DND-41 (cell line): ENCODE data around the gene YEATS2.

Source experiments
- ATAC-seq: fragments of 200-7000 bp; cut with Tn5 transposase; 3 replicates; pipeline ENCODE4 v1.9.1; 2021; ENCODE audit warnings: low read depth; ENCODE audit not compliant: insufficient read depth
- DNase-seq: peaks from one replicate; pipeline ENCODE4 v3.0.0-alpha.2; 2020
- H2AFZ ChIP-seq: 2 replicates; pipeline ENCODE4 v1.6.0; 2012; ENCODE audit warnings: low read depth, low read length
- H3K27ac ChIP-seq: 2 replicates; pipeline ENCODE4 v1.5.1; 2012; ENCODE audit warnings: low read length, inconsistent platforms
- H3K27me3 ChIP-seq: fragments of 200-600 bp; sonication (generic); 2 replicates; pipeline ENCODE4 v1.6.0; 2012; ENCODE audit warnings: low read length, mild to moderate bottlenecking, inconsistent platforms; ENCODE audit not compliant: insufficient read depth, poor library complexity
- H3K36me3 ChIP-seq: 2 replicates; pipeline ENCODE4 v1.5.1; 2012; ENCODE audit warnings: low read length, inconsistent platforms; ENCODE audit not compliant: insufficient read depth
- H3K4me1 ChIP-seq: 2 replicates; pipeline ENCODE4 v1.5.1; 2012; ENCODE audit warnings: mild to moderate bottlenecking, low read length; ENCODE audit not compliant: insufficient read depth
- H3K4me2 ChIP-seq: 2 replicates; pipeline ENCODE4 v1.6.0; 2012; ENCODE audit warnings: mild to moderate bottlenecking, moderate library complexity, low read length, inconsistent platforms; ENCODE audit not compliant: insufficient read depth
- H3K4me3 ChIP-seq, 2 experiments: fragments of 200-600 bp in 1 of 2; shearing (Covaris generic) in 1 of 2; 2 replicates each; pipeline ENCODE4 v1.5.1; 2012 to 2016; ENCODE audit warnings: inconsistent platforms in 2 of 2, low read length in 2 of 2, mild to moderate bottlenecking in 2 of 2, low read depth in 1 of 2, moderate library complexity in 1 of 2
- H3K79me2 ChIP-seq: 2 replicates; pipeline ENCODE4 v1.6.0; 2012; ENCODE audit warnings: low read length, inconsistent platforms; ENCODE audit not compliant: insufficient read depth
- H3K9ac ChIP-seq: 2 replicates; pipeline ENCODE4 v1.6.0; 2012; ENCODE audit warnings: low read depth, mild to moderate bottlenecking, inconsistent platforms, low read length, moderate library complexity
- H3K9me3 ChIP-seq: 2 replicates; pipeline ENCODE4 v1.5.1; 2012; ENCODE audit warnings: low read length, moderate library complexity, mild to moderate bottlenecking, inconsistent platforms; ENCODE audit not compliant: insufficient read depth, severe bottlenecking
- H4K20me1 ChIP-seq: 2 replicates; pipeline ENCODE4 v1.6.0; 2012; ENCODE audit warnings: low read length; ENCODE audit not compliant: insufficient read depth
- EZH2 ChIP-seq: IDR thresholded peaks from 3 replicates; pipeline ENCODE4 v1.6.1; 2012; ENCODE audit warnings: borderline replicate concordance, low read depth, mild to moderate bottlenecking, moderate library complexity, low read length, inconsistent platforms; ENCODE audit not compliant: severe bottlenecking
- TF ChIP-seq, protein P1 (sequence below): IDR thresholded peaks from 2 replicates; pipeline ENCODE4 v1.5.1; 2012; ENCODE audit warnings: borderline replicate concordance, low read length, moderate library complexity, mild to moderate bottlenecking; ENCODE audit not compliant: poor library complexity, severe bottlenecking; ENCODE audit errors: extremely low read depth

Gene YEATS2

DNA sequence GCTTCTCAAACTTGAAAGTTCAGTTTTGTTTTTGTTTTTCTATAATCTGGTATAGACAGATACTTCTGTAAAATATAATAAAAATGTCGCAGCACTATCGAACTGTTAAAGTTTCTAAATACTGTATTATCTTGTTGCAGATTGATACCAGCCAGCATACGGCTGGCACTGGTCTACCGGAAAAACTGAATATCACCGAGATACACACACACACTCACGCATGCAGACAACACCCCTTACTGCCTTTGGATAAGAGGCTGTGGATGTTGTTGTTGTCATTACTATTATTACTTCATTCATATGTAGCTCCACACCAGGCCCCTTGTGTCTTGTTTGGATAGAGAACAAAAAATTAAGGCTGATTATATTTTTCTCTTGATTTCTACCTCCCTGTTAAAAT lies 95.4 kb downstream of the YEATS2 start:
- Histone ChIP-seq H3K27me3 (no peaks in the 10 kb centered on the region), H3K9me3 (no peaks in the 10 kb centered on the region), H3K79me2 (no peaks in the 10 kb centered on the region), H3K4me1 (no peaks in the 10 kb centered on the region), H4K20me1 (peaks cover 6% of the 10 kb centered on the region; the same call in 1 of the 2 replicates), H2AFZ (no peak overlapping the region), H3K4me3 (no peak overlapping the region), H3K27ac (no peak overlapping the region), H3K4me2 (no peak overlapping the region), H3K9ac (no peak overlapping the region), H3K36me3 (peaks cover 89% of the 10 kb centered on the region)
- no peak for DNase-seq
- ATAC-seq = no peak
- TF ChIP-seq, protein P1, sequence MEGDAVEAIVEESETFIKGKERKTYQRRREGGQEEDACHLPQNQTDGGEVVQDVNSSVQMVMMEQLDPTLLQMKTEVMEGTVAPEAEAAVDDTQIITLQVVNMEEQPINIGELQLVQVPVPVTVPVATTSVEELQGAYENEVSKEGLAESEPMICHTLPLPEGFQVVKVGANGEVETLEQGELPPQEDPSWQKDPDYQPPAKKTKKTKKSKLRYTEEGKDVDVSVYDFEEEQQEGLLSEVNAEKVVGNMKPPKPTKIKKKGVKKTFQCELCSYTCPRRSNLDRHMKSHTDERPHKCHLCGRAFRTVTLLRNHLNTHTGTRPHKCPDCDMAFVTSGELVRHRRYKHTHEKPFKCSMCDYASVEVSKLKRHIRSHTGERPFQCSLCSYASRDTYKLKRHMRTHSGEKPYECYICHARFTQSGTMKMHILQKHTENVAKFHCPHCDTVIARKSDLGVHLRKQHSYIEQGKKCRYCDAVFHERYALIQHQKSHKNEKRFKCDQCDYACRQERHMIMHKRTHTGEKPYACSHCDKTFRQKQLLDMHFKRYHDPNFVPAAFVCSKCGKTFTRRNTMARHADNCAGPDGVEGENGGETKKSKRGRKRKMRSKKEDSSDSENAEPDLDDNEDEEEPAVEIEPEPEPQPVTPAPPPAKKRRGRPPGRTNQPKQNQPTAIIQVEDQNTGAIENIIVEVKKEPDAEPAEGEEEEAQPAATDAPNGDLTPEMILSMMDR = no peak
- TF ChIP-seq EZH2 = no peak

DNA sequence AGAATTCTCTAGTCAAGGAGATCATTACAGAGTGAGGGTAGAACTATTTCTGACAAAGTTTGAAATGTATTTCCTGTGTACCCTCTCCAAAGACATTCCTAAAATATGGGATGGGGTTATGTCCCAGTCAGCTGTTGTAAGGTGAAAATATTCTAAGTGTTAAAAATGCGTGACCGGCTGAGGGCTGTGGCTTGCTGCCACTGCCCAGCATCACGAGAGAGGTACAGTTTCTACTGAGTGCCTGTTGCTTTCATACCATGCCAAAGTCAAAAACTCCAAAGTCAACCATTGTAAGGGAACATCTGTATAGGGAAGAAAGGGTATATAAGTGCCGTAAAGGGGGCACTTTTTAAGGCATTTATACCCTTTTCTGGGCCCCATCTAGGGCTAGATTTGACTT lies 96.9 kb downstream of the YEATS2 start:
- H3K9me3 ChIP-seq = no peaks in the 10 kb centered on the region
- no peak overlapping the region for H3K27ac ChIP-seq
- no peak overlapping the region for H3K9ac ChIP-seq
- peaks cover 92% of the 10 kb centered on the region for H3K36me3 ChIP-seq
- no peaks in the 10 kb centered on the region for H3K27me3 ChIP-seq
- ATAC-seq (no peak), DNase-seq (no peak)
- H3K4me1 ChIP-seq = no peaks in the 10 kb centered on the region
- H3K79me2 ChIP-seq = no peaks in the 10 kb centered on the region
- TF ChIP-seq EZH2 = no peak
- TF ChIP-seq, protein P1 = no peak
- H4K20me1 ChIP-seq = peaks cover 6% of the 10 kb centered on the region; the same call in 1 of the 2 replicates
- no peak overlapping the region for H3K4me3 ChIP-seq
- no peak overlapping the region for H2AFZ ChIP-seq
- no peak overlapping the region for H3K4me2 ChIP-seq

DNA sequence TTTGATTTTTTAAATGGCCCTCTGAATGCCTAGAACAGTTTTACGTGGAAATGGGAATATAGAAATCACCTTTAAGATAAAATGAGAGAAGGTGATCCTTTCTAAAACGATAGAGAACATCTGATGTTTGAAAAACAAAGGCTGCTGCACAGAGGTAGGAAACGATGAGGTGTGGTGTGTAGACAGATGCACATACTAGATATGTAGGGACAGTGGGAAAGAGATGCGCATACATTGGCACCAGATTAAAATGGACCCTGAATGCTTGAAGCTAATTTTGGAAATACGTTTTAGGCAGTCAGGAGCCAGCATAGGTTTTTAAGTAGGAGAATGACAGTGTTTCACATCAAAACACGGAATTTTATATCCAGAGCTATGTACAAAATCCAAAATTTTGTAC lies 98.8 kb downstream of the YEATS2 start:
- Histone ChIP-seq H3K27me3 (no peaks in the 10 kb centered on the region), H3K9me3 (no peaks in the 10 kb centered on the region), H3K4me1 (no peaks in the 10 kb centered on the region), H2AFZ (no peak overlapping the region), H3K79me2 (no peaks in the 10 kb centered on the region), H3K4me3 (no peak overlapping the region), H4K20me1 (no peaks in the 10 kb centered on the region), H3K36me3 (peaks cover 89% of the 10 kb centered on the region), H3K4me2 (no peak overlapping the region), H3K27ac (no peak overlapping the region), H3K9ac (no peak overlapping the region)
- DNase-seq (no peak), ATAC-seq (no peak)
- no peak for TF ChIP-seq EZH2
- TF ChIP-seq, protein P1 = no peak

GRCh38 chr3:183797996-183798395 lies 100.4 kb downstream of the YEATS2 start:
- Histone ChIP-seq H3K9ac (no peak overlapping the region), H2AFZ (no peak overlapping the region), H3K27ac (no peak overlapping the region), H3K79me2 (no peaks in the 10 kb centered on the region), H3K4me3 (no peak overlapping the region), H3K36me3 (peaks cover 89% of the 10 kb centered on the region), H3K9me3 (no peaks in the 10 kb centered on the region), H3K4me1 (no peaks in the 10 kb centered on the region), H3K27me3 (no peaks in the 10 kb centered on the region), H4K20me1 (no peaks in the 10 kb centered on the region), H3K4me2 (no peak overlapping the region)
- no peak for DNase-seq
- no peak for TF ChIP-seq EZH2
- TF ChIP-seq, protein P1 = no peak
- no peak for ATAC-seq
